SU-DHL-6 (cell line): ENCODE measurements around the gene ANKRD31.

Source experiments
- H2AFZ ChIP-seq: fragments of 200-600 bp; sonication (generic); 2 replicates; pipeline ENCODE4 v1.6.1; 2014; ENCODE audit warnings: low read depth, mild to moderate bottlenecking, moderate library complexity, mixed read lengths, antibody characterized with exemption, low read length; ENCODE audit not compliant: severe bottlenecking
- H3F3A ChIP-seq: fragments of 200-600 bp; shearing (Covaris generic); 2 replicates; pipeline ENCODE4 v1.6.0; 2016; ENCODE audit warnings: antibody characterized with exemption, mild to moderate bottlenecking; ENCODE audit not compliant: insufficient read depth
- H3K27ac ChIP-seq: fragments of 200-600 bp; sonication (generic); 2 replicates; pipeline ENCODE4 v1.5.1; 2016; ENCODE audit warnings: low read depth, mild to moderate bottlenecking, low read length, moderate library complexity, mixed read lengths
- H3K27me3 ChIP-seq: fragments of 200-600 bp; sonication (generic), shearing (Covaris generic); 2 replicates; pipeline ENCODE4 v1.6.0; 2014; ENCODE audit warnings: mild to moderate bottlenecking, low read length
- H3K36me3 ChIP-seq: fragments of 200-600 bp; sonication (generic); 2 replicates; pipeline ENCODE4 v1.6.1; 2014; ENCODE audit warnings: mild to moderate bottlenecking, low read length, mixed read lengths
- H3K4me2 ChIP-seq: fragments of 300-600, 200-600 bp; shearing (Covaris generic), sonication (generic); 2 replicates; pipeline ENCODE4 v1.6.0; 2014; ENCODE audit warnings: low read length, low read depth, mild to moderate bottlenecking; ENCODE audit not compliant: poor library complexity, severe bottlenecking
- H3K4me3 ChIP-seq: fragments of 200-600 bp; sonication (generic); 2 replicates; pipeline ENCODE4 v1.5.1; 2014; ENCODE audit warnings: antibody characterized with exemption, low read length, mild to moderate bottlenecking, mixed read lengths; ENCODE audit not compliant: insufficient read depth, poor library complexity, severe bottlenecking
- H3K79me2 ChIP-seq: fragments of 200-600 bp; sonication (generic); 2 replicates; pipeline ENCODE4 v1.6.1; 2014; ENCODE audit warnings: mild to moderate bottlenecking, low read length, moderate library complexity; ENCODE audit not compliant: insufficient read depth
- H3K9ac ChIP-seq: fragments of 200-600 bp; sonication (generic); 2 replicates; pipeline ENCODE4 v1.7.0; 2014; ENCODE audit warnings: mild to moderate bottlenecking, low read length
- H3K9me2 ChIP-seq: fragments of 200-600 bp; sonication (generic); replicated peaks from 2 replicates; pipeline ENCODE4 v1.6.1; 2014; ENCODE audit warnings: low read length; ENCODE audit not compliant: insufficient read depth
- H3K9me3 ChIP-seq: fragments of 200-600 bp; sonication (generic); 2 replicates; pipeline ENCODE4 v1.6.1; 2014; ENCODE audit warnings: low read length, mixed read lengths; ENCODE audit not compliant: insufficient read depth
- H4K20me1 ChIP-seq: fragments of 200-600 bp; sonication (generic); 2 replicates; pipeline ENCODE4 v1.6.1; 2014; ENCODE audit warnings: low read depth, mild to moderate bottlenecking, antibody characterized with exemption, low read length, moderate library complexity, mixed read lengths
- CTCF ChIP-seq: fragments of 200-600 bp; sonication (generic); IDR thresholded peaks from one replicate; pipeline ENCODE4 v1.5.1; 2017; ENCODE audit warnings: antibody characterized with exemption, mild to moderate bottlenecking, low read length, moderate library complexity; ENCODE audit not compliant: insufficient read depth, poor library complexity, severe bottlenecking
- EZH2phosphoT487 ChIP-seq: fragments of 200-600 bp; sonication (generic), shearing (Covaris generic); conservative IDR thresholded peaks from 2 replicates; pipeline ENCODE4 v1.6.1; 2018; ENCODE audit warnings: mild to moderate bottlenecking, antibody characterized with exemption, low read length, moderate library complexity, mixed read lengths

ANKRD31 gene

GRCh38 chr5:75053054-75053303 lies 183.7 kb downstream of the ANKRD31 start:
- H3K27me3 ChIP-seq: no peaks in the 10 kb centered on the region
- H3K4me2 ChIP-seq: no peak overlapping the region
- H2AFZ ChIP-seq: no peak overlapping the region
- no peak overlapping the region for H3K27ac ChIP-seq
- no peaks in the 10 kb centered on the region for H3K9me3 ChIP-seq
- no peaks in the 10 kb centered on the region for H3K36me3 ChIP-seq
- no peaks in the 10 kb centered on the region for H3F3A ChIP-seq
- no peak for TF ChIP-seq CTCF
- TF ChIP-seq EZH2phosphoT487: no peak
- H3K4me3 ChIP-seq: no peak overlapping the region
- no peaks in the 10 kb centered on the region for H4K20me1 ChIP-seq
- H3K9ac ChIP-seq: no peak overlapping the region
- H3K79me2 ChIP-seq: no peaks in the 10 kb centered on the region
- no peaks in the 10 kb centered on the region for H3K9me2 ChIP-seq

DNA sequence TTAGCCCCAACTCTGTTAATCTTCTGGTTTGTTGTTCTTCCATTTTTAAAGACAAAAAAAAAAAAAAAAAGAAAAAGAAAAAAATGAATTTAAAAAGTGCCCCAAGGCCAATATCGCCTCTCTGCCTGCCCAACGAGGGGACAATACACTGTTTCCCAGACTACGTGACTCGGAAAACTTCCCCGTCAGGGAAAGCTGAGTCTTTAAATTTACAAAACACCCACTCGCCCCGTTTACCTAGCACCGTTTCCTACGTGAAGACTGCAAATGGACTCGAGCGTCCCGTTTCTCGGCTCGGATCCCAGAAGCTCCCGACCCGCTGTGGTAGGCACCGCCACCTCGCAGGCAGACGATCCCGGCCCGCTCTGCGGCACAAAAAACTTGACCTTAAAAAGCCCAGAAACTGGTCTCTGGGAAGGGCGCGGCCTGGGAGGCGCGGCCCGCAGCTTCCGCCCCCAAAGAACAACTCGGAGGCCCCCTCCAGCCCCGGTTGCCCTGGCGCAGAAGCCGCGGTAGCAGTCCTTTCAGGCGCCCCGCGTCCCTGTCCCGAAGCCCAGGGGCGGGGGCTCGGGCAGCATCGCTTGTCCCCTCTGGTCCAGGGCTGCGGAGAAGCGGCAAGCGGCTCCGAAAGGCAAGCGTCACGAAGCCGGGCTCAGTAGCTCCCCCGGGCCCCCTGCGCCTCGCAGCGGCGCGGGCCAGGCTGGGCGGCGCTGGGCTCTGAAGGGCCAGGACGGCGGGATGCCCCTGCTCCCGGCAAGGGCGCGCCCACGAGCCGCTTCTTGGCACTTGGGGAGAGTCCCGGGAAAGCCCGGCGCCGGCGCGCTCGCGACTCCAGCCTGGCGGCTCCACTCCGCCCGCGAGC lies 184.3 kb downstream of the ANKRD31 start, which contains the start of gene GCNT4:
Gene GCNT4 (minus strand): TSS at position 367 of the 862 bp plus-strand sequence. CDS start 22,521 bp downstream, outside the sequence.
- H4K20me1 ChIP-seq: no peaks in the 10 kb centered on the region
- H3K9me2 ChIP-seq: no peaks in the 10 kb centered on the region
- no peaks in the 10 kb centered on the region for H3K79me2 ChIP-seq
- no peaks in the 10 kb centered on the region for H3K9me3 ChIP-seq
- H3K4me3 ChIP-seq: no peak within 1 kb of the TSS
- H3K27ac ChIP-seq: no peak within 1 kb of the TSS
- no peak within 1 kb of the TSS for H2AFZ ChIP-seq
- H3K36me3 ChIP-seq: no peaks in the 10 kb centered on the region
- TF ChIP-seq EZH2phosphoT487 (no peak), CTCF (no peak)
- H3K27me3 ChIP-seq: no peaks in the 10 kb centered on the region
- no peak within 1 kb of the TSS for H3K9ac ChIP-seq
- H3F3A ChIP-seq: no peaks in the 10 kb centered on the region
- H3K4me2 ChIP-seq: no peak within 1 kb of the TSS

DNA sequence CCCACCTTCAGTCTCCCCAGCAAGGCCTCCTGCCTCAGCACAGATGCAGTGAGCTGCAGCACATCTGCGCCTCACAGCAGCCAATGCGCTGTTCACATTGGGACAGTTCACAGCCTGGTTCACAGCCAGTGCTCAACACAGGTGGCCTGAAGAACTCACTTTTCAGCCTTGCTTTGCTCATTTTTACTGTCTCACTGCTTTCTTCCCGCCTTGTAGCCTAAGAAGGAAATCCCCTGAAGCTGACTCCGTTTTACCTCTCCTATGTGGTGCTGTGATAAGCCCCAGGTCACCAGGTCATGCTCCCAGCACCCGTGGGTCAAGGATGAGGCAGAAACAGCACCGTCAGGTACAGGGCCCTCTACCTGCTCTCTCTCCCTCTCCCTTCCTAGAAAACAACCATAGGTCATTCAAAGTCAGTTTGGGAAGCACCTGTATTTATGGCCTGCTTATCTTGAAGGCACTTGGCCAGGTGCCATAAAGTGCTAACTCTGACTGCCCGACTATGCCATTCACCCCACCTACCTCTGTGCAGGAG lies 185.4 kb downstream of the ANKRD31 start:
- Histone ChIP-seq H3K4me2 (no peak overlapping the region), H3K9ac (no peak overlapping the region), H4K20me1 (no peaks in the 10 kb centered on the region), H3K9me2 (no peaks in the 10 kb centered on the region), H3K27ac (no peak overlapping the region), H3K4me3 (no peak overlapping the region), H2AFZ (no peak overlapping the region), H3F3A (no peaks in the 10 kb centered on the region), H3K27me3 (no peaks in the 10 kb centered on the region), H3K9me3 (no peaks in the 10 kb centered on the region), H3K36me3 (no peaks in the 10 kb centered on the region), H3K79me2 (no peaks in the 10 kb centered on the region)
- TF ChIP-seq EZH2phosphoT487 (no peak), CTCF (no peak)
